MM.1S (cell line): ENCODE measurements around the gene R3HDM2.
A peak's percentile ranks its signal among the peaks of the same experiment; 100 is the strongest.

Source experiments
- DNase-seq: peaks from one replicate; pipeline ENCODE4 v3.0.0-alpha.2; 2015
- H2AFZ ChIP-seq: fragments of 300-600 bp; sonication (generic); 2 replicates; pipeline ENCODE4 v1.6.0; 2016; ENCODE audit warnings: antibody characterized with exemption, low read length
- H3F3A ChIP-seq: fragments of 300-600 bp; sonication (generic); 2 replicates; pipeline ENCODE4 v1.6.1; 2016; ENCODE audit warnings: mild to moderate bottlenecking, antibody characterized with exemption, low read length, moderate library complexity, mixed read lengths; ENCODE audit not compliant: insufficient read depth
- H3K27ac ChIP-seq: fragments of 300-600 bp; sonication (generic); 2 replicates; pipeline ENCODE4 v1.5.1; 2016; ENCODE audit warnings: mild to moderate bottlenecking, low read length
- H3K27me3 ChIP-seq: fragments of 300-600 bp; sonication (generic); replicated peaks from 2 replicates; pipeline ENCODE4 v1.6.0; 2016; ENCODE audit warnings: low read length; ENCODE audit not compliant: insufficient read depth
- H3K36me3 ChIP-seq: fragments of 300-600 bp; sonication (generic); replicated peaks from 2 replicates; pipeline ENCODE4 v1.6.1; 2016; ENCODE audit warnings: mild to moderate bottlenecking, low read length, mixed read lengths; ENCODE audit not compliant: insufficient read depth
- H3K4me1 ChIP-seq: fragments of 300-600 bp; sonication (generic); 2 replicates; pipeline ENCODE4 v1.6.1; 2016; ENCODE audit warnings: low read length, mixed read lengths
- H3K4me2 ChIP-seq: fragments of 300-600 bp; sonication (generic); 2 replicates; pipeline ENCODE4 v1.6.0; 2016; ENCODE audit warnings: low read depth, low read length
- H3K4me3 ChIP-seq: fragments of 300-600 bp; sonication (generic); 2 replicates; pipeline ENCODE4 v1.5.1; 2016; ENCODE audit warnings: low read length, mixed read lengths
- H3K79me2 ChIP-seq: fragments of 300-600 bp; sonication (generic); 2 replicates; pipeline ENCODE4 v1.6.1; 2016; ENCODE audit warnings: mixed run types, low read length, mixed read lengths
- H3K9ac ChIP-seq: fragments of 300-600 bp; sonication (generic); 2 replicates; pipeline ENCODE4 v1.6.1; 2016; ENCODE audit warnings: low read length, mixed read lengths
- H3K9me2 ChIP-seq: fragments of 300-600 bp; sonication (generic); replicated peaks from 2 replicates; pipeline ENCODE4 v1.6.1; 2016; ENCODE audit warnings: mild to moderate bottlenecking, low read length, mixed read lengths; ENCODE audit not compliant: insufficient read depth
- H3K9me3 ChIP-seq: fragments of 300-600 bp; sonication (generic); replicated peaks from 2 replicates; pipeline ENCODE4 v1.6.1; 2016; ENCODE audit warnings: mild to moderate bottlenecking, low read length, mixed read lengths; ENCODE audit not compliant: insufficient read depth
- H4K20me1 ChIP-seq: fragments of 300-600 bp; sonication (generic); 2 replicates; pipeline ENCODE4 v1.6.1; 2016; ENCODE audit warnings: mild to moderate bottlenecking, low read length, moderate library complexity, mixed read lengths; ENCODE audit not compliant: insufficient read depth
- EZH2 ChIP-seq: fragments of 300-600 bp; sonication (generic); optimal IDR thresholded peaks from 2 replicates; pipeline ENCODE3; 2017; ENCODE audit warnings: low read depth, mild to moderate bottlenecking, antibody characterized with exemption, low read length, mixed read lengths
- EZH2phosphoT487 ChIP-seq: fragments of 300-600 bp; sonication (generic); IDR thresholded peaks from 2 replicates; pipeline ENCODE4 v1.6.1; 2018; ENCODE audit warnings: antibody characterized with exemption, low read length
- TF ChIP-seq, protein P1 (sequence below): fragments of 300-600 bp; sonication (generic); IDR thresholded peaks from 2 replicates; pipeline ENCODE4 v1.5.1; 2016; ENCODE audit warnings: antibody characterized with exemption, low read length, mixed read lengths

Gene R3HDM2

DNA sequence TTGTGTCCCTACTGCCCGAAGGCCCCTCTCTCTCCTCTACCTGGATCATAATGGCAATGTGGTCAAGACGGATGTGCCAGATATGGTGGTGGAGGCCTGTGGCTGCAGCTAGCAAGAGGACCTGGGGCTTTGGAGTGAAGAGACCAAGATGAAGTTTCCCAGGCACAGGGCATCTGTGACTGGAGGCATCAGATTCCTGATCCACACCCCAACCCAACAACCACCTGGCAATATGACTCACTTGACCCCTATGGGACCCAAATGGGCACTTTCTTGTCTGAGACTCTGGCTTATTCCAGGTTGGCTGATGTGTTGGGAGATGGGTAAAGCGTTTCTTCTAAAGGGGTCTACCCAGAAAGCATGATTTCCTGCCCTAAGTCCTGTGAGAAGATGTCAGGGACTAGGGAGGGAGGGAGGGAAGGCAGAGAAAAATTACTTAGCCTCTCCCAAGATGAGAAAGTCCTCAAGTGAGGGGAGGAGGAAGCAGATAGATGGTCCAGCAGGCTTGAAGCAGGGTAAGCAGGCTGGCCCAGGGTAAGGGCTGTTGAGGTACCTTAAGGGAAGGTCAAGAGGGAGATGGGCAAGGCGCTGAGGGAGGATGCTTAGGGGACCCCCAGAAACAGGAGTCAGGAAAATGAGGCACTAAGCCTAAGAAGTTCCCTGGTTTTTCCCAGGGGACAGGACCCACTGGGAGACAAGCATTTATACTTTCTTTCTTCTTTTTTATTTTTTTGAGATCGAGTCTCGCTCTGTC, 26.1 kb upstream of the R3HDM2 start:
- no peak for DNase-seq
- H3K4me2 ChIP-seq: no peak overlapping the region
- no peak for TF ChIP-seq EZH2phosphoT487
- TF ChIP-seq EZH2: no peak
- TF ChIP-seq, protein P1, sequence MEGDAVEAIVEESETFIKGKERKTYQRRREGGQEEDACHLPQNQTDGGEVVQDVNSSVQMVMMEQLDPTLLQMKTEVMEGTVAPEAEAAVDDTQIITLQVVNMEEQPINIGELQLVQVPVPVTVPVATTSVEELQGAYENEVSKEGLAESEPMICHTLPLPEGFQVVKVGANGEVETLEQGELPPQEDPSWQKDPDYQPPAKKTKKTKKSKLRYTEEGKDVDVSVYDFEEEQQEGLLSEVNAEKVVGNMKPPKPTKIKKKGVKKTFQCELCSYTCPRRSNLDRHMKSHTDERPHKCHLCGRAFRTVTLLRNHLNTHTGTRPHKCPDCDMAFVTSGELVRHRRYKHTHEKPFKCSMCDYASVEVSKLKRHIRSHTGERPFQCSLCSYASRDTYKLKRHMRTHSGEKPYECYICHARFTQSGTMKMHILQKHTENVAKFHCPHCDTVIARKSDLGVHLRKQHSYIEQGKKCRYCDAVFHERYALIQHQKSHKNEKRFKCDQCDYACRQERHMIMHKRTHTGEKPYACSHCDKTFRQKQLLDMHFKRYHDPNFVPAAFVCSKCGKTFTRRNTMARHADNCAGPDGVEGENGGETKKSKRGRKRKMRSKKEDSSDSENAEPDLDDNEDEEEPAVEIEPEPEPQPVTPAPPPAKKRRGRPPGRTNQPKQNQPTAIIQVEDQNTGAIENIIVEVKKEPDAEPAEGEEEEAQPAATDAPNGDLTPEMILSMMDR: no peak
- H3K9me2 ChIP-seq: no peaks in the 10 kb centered on the region
- H3K9me3 ChIP-seq: no peaks in the 10 kb centered on the region
- peaks cover 22% of the 10 kb centered on the region for H3K4me1 ChIP-seq
- no peak overlapping the region for H3K27ac ChIP-seq
- H3K36me3 ChIP-seq: no peaks in the 10 kb centered on the region
- H3K27me3 ChIP-seq: peaks cover 13% of the 10 kb centered on the region
- peaks cover 5% of the 10 kb centered on the region for H3F3A ChIP-seq
- H4K20me1 ChIP-seq: no peaks in the 10 kb centered on the region
- H2AFZ ChIP-seq: no peak overlapping the region
- H3K79me2 ChIP-seq: no peaks in the 10 kb centered on the region
- H3K9ac ChIP-seq: no peak overlapping the region
- no peak overlapping the region for H3K4me3 ChIP-seq

DNA sequence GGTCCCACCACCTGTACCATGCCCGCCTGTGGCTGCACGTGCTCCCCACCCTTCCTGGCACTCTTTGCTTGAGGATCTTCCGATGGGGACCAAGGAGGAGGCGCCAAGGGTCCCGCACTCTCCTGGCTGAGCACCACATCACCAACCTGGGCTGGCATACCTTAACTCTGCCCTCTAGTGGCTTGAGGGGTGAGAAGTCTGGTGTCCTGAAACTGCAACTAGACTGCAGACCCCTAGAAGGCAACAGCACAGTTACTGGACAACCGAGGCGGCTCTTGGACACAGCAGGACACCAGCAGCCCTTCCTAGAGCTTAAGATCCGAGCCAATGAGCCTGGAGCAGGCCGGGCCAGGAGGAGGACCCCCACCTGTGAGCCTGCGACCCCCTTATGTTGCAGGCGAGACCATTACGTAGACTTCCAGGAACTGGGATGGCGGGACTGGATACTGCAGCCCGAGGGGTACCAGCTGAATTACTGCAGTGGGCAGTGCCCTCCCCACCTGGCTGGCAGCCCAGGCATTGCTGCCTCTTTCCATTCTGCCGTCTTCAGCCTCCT, 25.4 kb upstream of the R3HDM2 start:
- Histone ChIP-seq H3K9ac (peak overlapping the region; percentile 18; the same call in 1 of the 2 replicates), H2AFZ (peak overlapping the region; percentile 82), H3K27me3 (peaks cover 11% of the 10 kb centered on the region), H3K4me2 (peak overlapping the region; percentile 93), H3K79me2 (no peaks in the 10 kb centered on the region), H3K27ac (no peak overlapping the region), H3K9me2 (no peaks in the 10 kb centered on the region), H3K4me1 (peaks cover 21% of the 10 kb centered on the region), H3K36me3 (no peaks in the 10 kb centered on the region), H4K20me1 (no peaks in the 10 kb centered on the region), H3K9me3 (no peaks in the 10 kb centered on the region), H3K4me3 (peak overlapping the region; percentile 62), H3F3A (peaks cover 5% of the 10 kb centered on the region)
- TF ChIP-seq, protein P1: peak; percentile 87
- TF ChIP-seq EZH2 (no peak), EZH2phosphoT487 (no peak)
- peak; percentile 75 for DNase-seq

DNA sequence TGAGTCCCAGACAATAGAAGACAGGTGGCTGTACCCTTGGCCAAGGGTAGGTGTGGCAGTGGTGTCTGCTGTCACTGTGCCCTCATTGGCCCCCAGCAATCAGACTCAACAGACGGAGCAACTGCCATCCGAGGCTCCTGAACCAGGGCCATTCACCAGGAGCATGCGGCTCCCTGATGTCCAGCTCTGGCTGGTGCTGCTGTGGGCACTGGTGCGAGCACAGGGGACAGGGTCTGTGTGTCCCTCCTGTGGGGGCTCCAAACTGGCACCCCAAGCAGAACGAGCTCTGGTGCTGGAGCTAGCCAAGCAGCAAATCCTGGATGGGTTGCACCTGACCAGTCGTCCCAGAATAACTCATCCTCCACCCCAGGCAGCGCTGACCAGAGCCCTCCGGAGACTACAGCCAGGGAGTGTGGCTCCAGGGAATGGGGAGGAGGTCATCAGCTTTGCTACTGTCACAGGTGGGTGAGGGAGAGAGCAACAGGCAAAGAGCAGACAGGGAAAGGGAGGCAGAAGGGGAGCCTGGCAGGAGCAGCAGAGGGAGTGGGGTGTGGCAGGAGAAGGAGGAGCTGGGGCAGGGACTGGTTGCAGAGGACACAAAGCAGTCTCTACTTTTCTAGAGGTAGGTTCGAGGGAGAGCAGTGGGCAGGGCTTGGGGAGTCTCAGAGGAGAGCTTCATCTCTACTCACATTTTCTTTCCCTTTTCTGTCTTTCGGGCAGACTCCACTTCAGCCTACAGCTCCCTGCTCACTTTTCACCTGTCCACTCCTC, 24.7 kb upstream of the R3HDM2 start:
- H3K27ac ChIP-seq: no peak overlapping the region
- H3K4me3 ChIP-seq: peak overlapping the region; percentile 62
- peak overlapping the region; percentile 82 for H2AFZ ChIP-seq
- H3K4me1 ChIP-seq: peaks cover 16% of the 10 kb centered on the region
- H3K9ac ChIP-seq: peak overlapping the region; percentile 18; the same call in 1 of the 2 replicates
- H3K9me2 ChIP-seq: no peaks in the 10 kb centered on the region
- H3F3A ChIP-seq: peaks cover 5% of the 10 kb centered on the region
- DNase-seq: no peak
- no peaks in the 10 kb centered on the region for H4K20me1 ChIP-seq
- TF ChIP-seq, protein P1: no peak
- TF ChIP-seq EZH2: no peak
- no peak for TF ChIP-seq EZH2phosphoT487
- no peaks in the 10 kb centered on the region for H3K36me3 ChIP-seq
- peak overlapping the region; percentile 93 for H3K4me2 ChIP-seq
- H3K27me3 ChIP-seq: peaks cover 5% of the 10 kb centered on the region; the same call in 1 of the 2 replicates
- no peaks in the 10 kb centered on the region for H3K79me2 ChIP-seq
- H3K9me3 ChIP-seq: no peaks in the 10 kb centered on the region
